OCI-LY1 (cell line): ENCODE data around the gene CARD10.

Source experiments
- H2AFZ ChIP-seq: fragments of 200-600 bp; sonication (generic), shearing (Covaris generic); 2 replicates; pipeline ENCODE4 v1.6.0; 2014; ENCODE audit warnings: antibody characterized with exemption, mild to moderate bottlenecking, low read length
- H3F3A ChIP-seq: fragments of 200-600 bp; sonication (generic), shearing (Covaris generic); 2 replicates; pipeline ENCODE4 v1.6.0; 2014; ENCODE audit warnings: mild to moderate bottlenecking, antibody characterized with exemption, low read length, moderate library complexity; ENCODE audit not compliant: insufficient read depth
- H3K27ac ChIP-seq: fragments of 200-600 bp; sonication (generic); 2 replicates; pipeline ENCODE4 v1.5.1; 2014; ENCODE audit warnings: low read length, mixed run types, mild to moderate bottlenecking, low read depth; ENCODE audit not compliant: poor library complexity, severe bottlenecking
- H3K27me3 ChIP-seq: fragments of 200-600 bp; sonication (generic); 2 replicates; pipeline ENCODE4 v1.6.0; 2014; ENCODE audit warnings: antibody characterized with exemption, mild to moderate bottlenecking, low read length, moderate library complexity; ENCODE audit not compliant: insufficient read depth
- H3K36me3 ChIP-seq: fragments of 200-600 bp; sonication (generic); 2 replicates; pipeline ENCODE4 v1.6.1; 2014; ENCODE audit warnings: mild to moderate bottlenecking, antibody characterized with exemption, low read length, moderate library complexity, mixed read lengths; ENCODE audit not compliant: insufficient read depth
- H3K4me1 ChIP-seq: fragments of 200-600 bp; sonication (generic); 2 replicates; pipeline ENCODE4 v1.5.1; 2014; ENCODE audit warnings: mild to moderate bottlenecking, low read length, moderate library complexity; ENCODE audit not compliant: insufficient read depth, severe bottlenecking
- H3K4me2 ChIP-seq: fragments of 200-600 bp; sonication (generic), shearing (Covaris generic); 2 replicates; pipeline ENCODE4 v1.6.1; 2014; ENCODE audit warnings: low read length
- H3K4me3 ChIP-seq: fragments of 200-600 bp; sonication (generic); 2 replicates; pipeline ENCODE4 v1.5.1; 2014; ENCODE audit warnings: low read length, low read depth, mild to moderate bottlenecking, mixed read lengths; ENCODE audit not compliant: poor library complexity, severe bottlenecking
- H3K79me2 ChIP-seq: fragments of 200-600 bp; shearing (Covaris generic); 2 replicates; pipeline ENCODE4 v1.6.1; 2016; ENCODE audit warnings: mixed run types, low read length, mixed read lengths; ENCODE audit not compliant: insufficient read depth
- H3K9ac ChIP-seq: fragments of 200-600 bp; sonication (generic), shearing (Covaris generic); 2 replicates; pipeline ENCODE4 v1.6.1; 2014; ENCODE audit warnings: mild to moderate bottlenecking, low read length, mixed read lengths
- H3K9me2 ChIP-seq: fragments of 200-600 bp; sonication (generic), shearing (Covaris generic); 2 replicates; pipeline ENCODE4 v1.6.1; 2014; ENCODE audit warnings: low read depth, mild to moderate bottlenecking, low read length, mixed read lengths
- H3K9me3 ChIP-seq: fragments of 200-600 bp; shearing (Covaris generic); 2 replicates; pipeline ENCODE4 v1.6.1; 2014; ENCODE audit warnings: low read length, mixed read lengths
- H4K20me1 ChIP-seq: fragments of 200-600 bp; sonication (generic), shearing (Covaris generic); 2 replicates; pipeline ENCODE4 v1.6.0; 2016; ENCODE audit warnings: mild to moderate bottlenecking, low read length; ENCODE audit not compliant: insufficient read depth
- CTCF ChIP-seq: fragments of 200-600 bp; sonication (generic), shearing (Covaris generic); IDR thresholded peaks from 2 replicates; pipeline ENCODE4 v1.5.1; 2017; ENCODE audit warnings: mild to moderate bottlenecking, antibody characterized with exemption, low read length, moderate library complexity, mixed read lengths
- EZH2 ChIP-seq: fragments of 200-600 bp; sonication (generic), shearing (Covaris generic); IDR thresholded peaks from 2 replicates; pipeline ENCODE4 v1.8.0; 2017; ENCODE audit warnings: borderline replicate concordance, mixed run types, mild to moderate bottlenecking, antibody characterized with exemption, low read length, moderate library complexity, mixed read lengths

The CARD10 gene

GRCh38 chr22:37502342-37503182, 16.7 kb downstream of the CARD10 start:
- Histone ChIP-seq H3K4me1 (peaks cover 6% of the 10 kb centered on the region), H3K9ac (no peak overlapping the region), H4K20me1 (no peaks in the 10 kb centered on the region), H3K27me3 (peaks cover 7% of the 10 kb centered on the region), H3K4me3 (no peak overlapping the region), H3K36me3 (no peaks in the 10 kb centered on the region), H3K4me2 (no peak overlapping the region), H3K79me2 (no peaks in the 10 kb centered on the region), H3F3A (no peaks in the 10 kb centered on the region), H3K27ac (no peak overlapping the region), H3K9me3 (no peaks in the 10 kb centered on the region), H2AFZ (no peak overlapping the region), H3K9me2 (no peaks in the 10 kb centered on the region)
- TF ChIP-seq EZH2, result no peak
- no peak for TF ChIP-seq CTCF

DNA sequence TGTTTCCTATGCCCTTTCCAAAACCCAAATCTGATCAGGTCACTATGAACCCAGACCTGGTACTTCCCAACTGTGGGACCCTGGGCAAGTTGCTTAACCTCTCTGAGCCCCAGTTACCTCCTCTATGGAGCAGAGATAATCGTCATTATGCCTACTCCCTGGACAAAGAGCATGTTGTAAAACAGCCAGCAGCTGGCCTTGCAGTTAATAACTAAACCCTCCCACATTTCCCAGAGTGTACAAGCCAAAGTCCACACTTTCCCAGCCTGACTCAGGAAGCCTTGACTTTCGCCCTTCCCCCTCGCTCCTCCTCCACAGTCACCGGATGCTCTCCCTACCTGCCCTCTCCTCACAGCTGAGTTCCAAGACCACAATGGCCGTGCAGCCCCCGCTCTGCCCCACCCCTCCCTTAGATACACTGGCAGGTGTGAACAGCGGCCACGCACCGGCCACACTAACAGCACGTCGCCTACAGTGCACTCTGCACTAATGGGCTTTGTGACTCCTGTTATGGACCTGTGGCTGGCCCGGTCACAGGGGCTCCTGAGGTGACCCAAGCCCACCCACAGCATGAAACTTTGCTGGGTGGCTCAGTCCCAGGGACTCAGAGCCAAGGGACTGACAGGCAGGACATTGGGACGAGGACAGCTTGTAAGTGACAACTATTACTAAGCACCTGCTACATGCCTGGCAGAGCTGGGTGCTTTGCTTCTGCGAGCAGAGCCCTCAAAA, 17.4 kb downstream of the CARD10 start:
- H3K79me2 ChIP-seq, result no peaks in the 10 kb centered on the region
- no peaks in the 10 kb centered on the region for H4K20me1 ChIP-seq
- no peak overlapping the region for H3K9ac ChIP-seq
- peaks cover 7% of the 10 kb centered on the region; the same call in 1 of the 2 replicates for H3K27me3 ChIP-seq
- H3K4me1 ChIP-seq, result peaks cover 6% of the 10 kb centered on the region
- no peaks in the 10 kb centered on the region for H3K36me3 ChIP-seq
- H3K4me3 ChIP-seq, result no peak overlapping the region
- no peak for TF ChIP-seq EZH2
- no peak for TF ChIP-seq CTCF
- H3K27ac ChIP-seq, result no peak overlapping the region
- H3K9me2 ChIP-seq, result no peaks in the 10 kb centered on the region
- H3F3A ChIP-seq, result no peaks in the 10 kb centered on the region
- H2AFZ ChIP-seq, result no peak overlapping the region
- H3K4me2 ChIP-seq, result no peak overlapping the region
- H3K9me3 ChIP-seq, result no peaks in the 10 kb centered on the region

GRCh38 chr22:37500745-37501609, 18.2 kb downstream of the CARD10 start:
- no peak overlapping the region for H3K27ac ChIP-seq
- no peaks in the 10 kb centered on the region for H3K9me2 ChIP-seq
- no peaks in the 10 kb centered on the region for H3F3A ChIP-seq
- H3K9ac ChIP-seq, result no peak overlapping the region
- H3K4me2 ChIP-seq, result no peak overlapping the region
- H2AFZ ChIP-seq, result no peak overlapping the region
- H3K4me1 ChIP-seq, result peaks cover 6% of the 10 kb centered on the region
- H3K79me2 ChIP-seq, result no peaks in the 10 kb centered on the region
- no peaks in the 10 kb centered on the region for H3K36me3 ChIP-seq
- no peaks in the 10 kb centered on the region for H4K20me1 ChIP-seq
- no peak overlapping the region for H3K4me3 ChIP-seq
- H3K27me3 ChIP-seq, result peaks cover 7% of the 10 kb centered on the region; the same call in 1 of the 2 replicates
- H3K9me3 ChIP-seq, result no peaks in the 10 kb centered on the region
- TF ChIP-seq EZH2 (no peak), CTCF (no peak)
